ENCODE data around the gene GPSM3.

GRCh38 chr6:32220021-32220420 is 27.6 kb upstream of the GPSM3 start:
- no peak for TF ChIP-seq CTCF (IDR thresholded peaks at IDR 0.05)
- TF ChIP-seq ZFX (IDR thresholded peaks at IDR 0.05; ENCODE audit: borderline replicate concordance) = no peak
